GM19395 (cell line): Measurements from ENCODE around the gene RAB31.

Experiments used
- ATAC-seq: cut with Tn5 transposase; IDR thresholded peaks from one replicate; pipeline ENCODE4 v1.9.1; 2021; ENCODE audit warnings: mild to moderate bottlenecking, moderate library complexity; ENCODE audit not compliant: unreplicated experiment

RAB31 gene

DNA sequence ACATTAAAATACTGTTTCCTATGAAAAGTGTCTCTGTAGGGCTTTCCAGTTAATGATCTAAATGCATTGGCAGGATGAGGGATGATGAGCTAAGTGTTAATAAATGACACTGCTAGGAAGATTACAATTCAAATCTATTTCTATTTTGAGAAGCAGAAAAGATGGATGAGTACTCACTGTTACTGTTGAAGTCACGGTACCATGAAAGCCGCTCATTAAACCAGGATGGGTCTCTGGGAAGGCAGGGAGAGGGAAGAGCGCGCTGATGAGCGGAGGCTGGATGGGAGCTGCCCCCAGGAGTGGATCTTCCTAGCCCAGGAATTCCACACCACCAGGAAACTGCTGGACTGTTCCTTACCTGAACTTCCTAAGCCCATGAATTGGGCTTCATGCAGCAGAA is 150.5 kb downstream of the RAB31 start:
- ATAC-seq, result no peak

DNA sequence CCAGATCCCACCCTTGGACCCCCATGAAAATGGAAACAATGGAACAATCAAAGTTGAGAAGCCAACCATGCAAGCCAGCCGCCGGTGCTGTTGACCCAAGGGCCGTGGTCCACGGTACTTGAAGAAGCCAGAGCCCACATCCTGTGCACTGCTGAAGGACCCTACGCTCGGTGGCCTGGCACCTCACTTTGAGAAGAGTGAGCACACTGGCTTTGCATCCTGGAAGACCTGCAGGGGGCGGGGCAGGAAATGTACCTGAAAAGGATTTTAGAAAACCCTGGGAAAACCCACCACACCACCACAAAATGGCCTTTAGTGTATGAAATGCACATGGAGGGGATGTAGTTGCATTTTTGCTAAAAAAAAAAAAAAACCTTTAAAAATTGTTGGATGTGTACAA is 151.1 kb downstream of the RAB31 start:
- no peak for ATAC-seq

DNA sequence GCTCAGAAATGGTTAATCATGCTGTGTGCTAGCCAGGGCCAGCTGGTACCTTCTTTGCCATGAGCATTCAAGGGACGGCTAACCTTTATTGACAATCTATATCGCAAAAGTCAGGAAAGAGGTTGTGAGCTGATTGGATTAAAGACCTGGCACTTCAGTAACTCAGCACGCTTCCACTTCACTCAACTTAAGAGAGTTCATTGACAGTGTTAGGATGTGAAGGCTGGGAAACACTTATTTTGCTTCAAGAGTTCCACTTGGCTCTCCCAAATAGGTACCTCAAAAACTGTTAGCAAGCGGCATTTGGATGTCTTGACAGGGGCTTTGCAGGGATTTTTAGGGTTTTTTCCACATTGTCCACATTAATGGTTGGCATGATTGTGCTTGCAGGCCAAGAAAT is 152.6 kb downstream of the RAB31 start:
- ATAC-seq, result no peak

DNA sequence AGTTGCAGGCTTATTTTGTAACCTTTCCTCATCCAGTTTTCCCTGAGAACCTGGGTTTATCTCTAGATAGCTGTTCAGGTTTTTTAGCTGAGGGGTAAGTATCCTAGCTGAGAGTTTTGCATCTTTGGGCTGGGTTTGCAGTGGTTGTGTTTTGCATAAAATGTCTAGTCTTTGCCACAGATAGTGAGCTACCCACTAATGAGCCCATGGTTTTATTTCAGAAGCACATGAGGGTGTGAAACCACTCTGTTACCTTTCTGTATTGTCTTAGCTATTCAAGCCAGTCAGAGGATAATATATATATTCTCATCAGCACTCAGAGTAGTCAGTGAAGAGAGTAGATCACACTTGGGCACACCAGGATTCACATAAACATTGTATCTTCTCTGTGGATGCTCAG is 153.1 kb downstream of the RAB31 start:
- peak; percentile 89 for ATAC-seq

DNA sequence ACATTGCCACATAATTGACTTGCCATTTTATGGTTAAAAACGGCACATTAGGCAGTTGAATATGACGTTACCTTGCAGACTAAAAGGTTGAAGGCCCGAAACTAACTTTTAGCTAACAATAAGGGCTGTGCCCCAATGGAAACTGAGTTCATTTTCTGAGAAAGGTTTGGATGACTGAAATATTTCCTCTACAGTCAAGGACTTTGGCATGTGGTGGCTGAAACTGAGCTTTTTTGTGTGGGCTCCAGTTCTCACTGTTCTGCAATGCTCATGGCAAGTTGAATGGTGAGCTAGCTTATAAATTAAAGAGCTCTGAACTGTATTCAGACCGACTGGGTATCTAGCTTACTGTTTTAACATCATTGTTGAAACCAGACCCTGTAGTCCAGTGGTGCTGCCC is 153.8 kb downstream of the RAB31 start:
- no peak for ATAC-seq

DNA sequence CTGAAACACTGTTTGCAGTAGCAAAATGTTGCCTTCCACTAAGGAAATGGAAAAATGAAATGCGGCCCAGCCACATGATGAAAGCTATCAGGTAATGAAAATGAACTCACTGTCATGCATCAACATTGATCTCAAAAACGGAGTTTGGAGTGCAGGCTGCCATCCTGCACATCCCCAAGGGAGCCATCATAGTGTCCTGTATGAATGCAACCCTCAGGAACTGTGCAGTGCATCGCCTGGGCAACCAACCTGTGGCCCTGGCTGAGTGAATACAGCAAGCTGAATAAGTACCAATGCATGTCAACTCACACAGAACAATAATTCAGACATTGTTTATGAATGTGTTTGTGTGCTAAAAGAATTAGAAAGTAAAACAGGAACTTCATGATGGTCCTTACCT is 154.6 kb downstream of the RAB31 start:
- ATAC-seq, result no peak

DNA sequence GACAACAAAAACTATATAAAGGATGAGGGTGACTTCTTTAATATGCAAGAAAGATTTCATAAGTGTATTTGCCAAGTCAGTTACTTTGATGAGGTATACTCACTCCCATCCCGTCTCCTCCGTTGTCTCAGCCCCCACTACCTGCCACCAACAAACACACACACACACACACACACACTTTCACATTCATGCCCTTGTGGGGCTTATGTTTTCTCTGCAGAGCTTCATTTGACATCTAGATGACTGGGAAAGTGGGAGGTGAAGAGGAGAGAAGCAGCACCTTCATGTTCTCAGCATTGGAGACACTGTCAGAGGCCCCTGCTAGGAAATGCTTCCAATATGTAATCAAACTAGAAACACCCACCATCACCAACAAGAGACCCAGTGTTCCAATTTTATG is 155.2 kb downstream of the RAB31 start:
- no peak for ATAC-seq

DNA sequence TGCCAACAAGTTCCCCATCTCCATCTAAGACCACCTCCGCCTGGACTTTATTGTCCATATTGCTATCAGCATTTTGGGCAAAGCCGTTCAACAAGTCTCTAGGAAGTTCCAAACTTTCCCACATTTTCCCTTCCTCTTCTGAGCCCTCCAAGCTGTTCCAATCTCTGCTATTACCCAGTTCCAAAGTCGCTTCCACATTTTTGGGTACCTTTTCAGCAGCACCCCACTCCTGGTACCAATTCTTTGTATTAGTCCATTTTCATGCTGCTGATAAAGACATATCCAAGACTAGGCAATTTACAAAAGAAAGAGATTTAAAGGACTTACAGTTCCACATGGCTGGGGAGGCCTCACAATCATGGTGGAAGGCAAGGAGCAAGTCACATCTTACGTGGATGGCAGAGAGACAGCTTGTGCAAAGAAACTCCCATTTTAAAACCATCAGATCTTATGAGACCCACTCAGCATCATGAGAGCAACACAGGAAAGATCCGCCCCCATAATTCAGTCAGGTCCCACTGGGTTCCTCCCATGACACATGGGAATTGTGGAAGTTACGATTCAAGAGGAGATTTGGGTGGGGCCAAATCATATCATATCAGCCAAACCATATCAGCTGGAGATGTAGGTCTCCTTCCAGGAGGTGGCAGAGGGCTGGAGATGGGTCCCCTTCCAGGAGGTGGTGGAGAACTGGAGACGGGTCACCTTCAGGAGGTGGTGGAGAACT is 157.8 kb downstream of the RAB31 start:
- no peak for ATAC-seq

DNA sequence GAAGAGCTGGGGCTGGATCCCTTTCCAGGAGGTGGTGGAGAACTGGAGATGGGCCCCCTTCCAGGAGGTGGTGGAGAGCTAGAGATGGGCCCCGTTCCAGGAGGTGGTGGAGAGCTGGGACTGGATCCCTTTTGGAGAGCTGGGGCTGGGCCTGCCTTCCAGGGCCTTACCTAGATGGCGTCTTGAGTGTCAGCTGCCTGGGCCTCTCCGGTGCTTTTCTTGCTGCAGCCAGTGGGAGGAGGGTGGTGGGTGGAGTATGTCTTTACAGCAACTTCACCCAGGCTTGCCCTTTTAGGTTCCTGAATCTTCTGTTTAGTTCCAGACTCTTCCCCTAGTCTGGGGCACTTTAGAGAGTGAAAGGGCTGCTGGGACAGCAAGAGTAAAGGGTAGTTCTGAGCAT is 158.5 kb downstream of the RAB31 start:
- ATAC-seq, result no peak

DNA sequence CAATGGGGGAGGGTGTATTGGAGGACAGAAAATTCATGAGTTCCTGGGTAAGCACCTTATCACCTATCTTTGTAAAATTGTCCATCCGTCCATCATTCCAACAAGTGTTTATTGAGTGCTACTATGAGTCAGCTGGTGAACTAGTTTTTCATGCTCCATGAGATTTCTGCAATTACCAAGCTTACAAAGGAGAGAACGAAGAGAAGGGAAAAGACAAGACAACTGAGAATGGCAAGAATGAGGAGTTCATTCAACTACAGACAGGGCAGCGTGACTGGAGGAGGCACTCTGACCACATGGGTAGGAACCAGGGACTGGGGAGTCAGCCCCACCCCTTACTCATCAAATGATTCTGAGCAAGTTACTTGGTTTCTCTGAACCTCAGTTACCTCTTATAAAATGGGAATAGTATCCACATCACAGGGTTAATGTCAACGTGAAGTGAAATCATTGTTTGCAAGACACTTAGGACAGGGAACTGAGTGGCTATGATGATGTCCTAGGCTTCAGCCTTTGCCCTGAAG is 159.0 kb downstream of the RAB31 start:
- no peak for ATAC-seq

DNA sequence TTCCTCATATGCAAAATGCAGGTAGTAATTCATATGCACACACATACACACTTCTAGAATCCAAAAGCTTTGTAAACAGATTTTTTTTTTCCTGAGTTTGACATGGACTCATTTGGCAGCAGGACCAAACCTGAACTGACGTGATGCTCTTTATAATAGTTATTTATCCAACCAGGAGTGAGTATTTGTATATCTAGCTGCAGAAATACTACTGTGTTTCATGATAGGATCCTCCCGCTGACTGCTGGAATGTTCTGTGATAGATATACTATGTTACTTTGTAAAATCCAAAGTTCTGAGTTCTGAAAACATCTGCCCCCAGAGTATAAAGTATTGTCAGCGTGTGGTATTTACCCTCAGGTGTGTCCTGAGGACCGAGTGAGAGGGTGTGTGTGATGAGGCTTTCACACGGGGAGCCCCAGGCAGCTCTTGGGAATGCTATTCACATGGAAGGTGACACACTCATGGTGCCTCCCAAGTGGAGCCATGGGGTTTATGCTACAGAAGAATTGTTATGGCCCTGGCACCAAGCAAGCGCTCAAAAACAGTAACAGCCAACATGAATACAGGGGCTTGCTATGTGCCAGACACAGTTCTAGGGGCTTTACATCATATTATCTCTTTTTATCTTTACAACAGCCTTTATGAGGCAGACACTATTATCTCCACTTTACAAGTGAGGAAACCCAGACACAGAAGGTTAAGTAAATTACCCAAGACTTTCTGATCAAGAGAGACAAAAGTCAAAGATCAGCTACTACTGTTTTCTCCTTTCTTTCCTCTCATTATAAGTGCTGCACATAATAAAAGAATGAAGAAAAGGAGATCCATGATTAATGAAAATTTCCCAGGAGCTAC is 161.0 kb downstream of the RAB31 start:
- ATAC-seq, result no peak

DNA sequence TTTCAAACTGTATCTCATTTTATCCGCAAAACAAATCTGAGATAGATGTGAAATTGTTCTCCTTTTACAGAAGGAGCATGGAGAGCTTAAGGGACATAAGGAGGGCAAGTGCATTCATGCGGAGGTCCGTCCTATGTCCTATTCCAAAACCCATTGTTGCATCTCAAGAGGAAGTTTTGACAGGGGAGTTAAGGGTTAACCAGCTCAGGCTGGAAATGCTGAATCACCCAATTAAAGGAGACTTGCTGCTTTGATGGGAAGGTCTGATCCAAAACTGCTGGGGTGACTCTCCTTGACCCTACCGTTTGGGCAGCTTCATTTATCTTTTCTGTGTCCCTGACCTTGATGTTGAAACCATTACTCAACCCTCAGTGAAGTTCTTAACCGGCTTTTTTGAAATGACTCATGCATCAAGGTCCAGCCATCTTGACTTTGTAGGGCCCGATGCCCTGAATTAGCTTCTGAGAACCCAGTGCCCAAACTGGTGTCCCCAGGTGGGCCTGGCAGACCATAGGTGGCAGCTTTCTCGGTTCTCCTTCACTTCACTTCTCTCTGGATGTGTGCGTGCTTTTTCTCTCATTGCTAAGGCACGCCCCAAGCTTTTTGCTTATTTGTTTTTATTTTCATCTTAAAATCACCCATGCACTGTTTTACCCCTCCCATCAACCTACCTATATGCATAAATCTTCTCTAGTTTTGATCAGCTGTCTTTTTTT is 161.8 kb downstream of the RAB31 start:
- peak; percentile 65 for ATAC-seq

DNA sequence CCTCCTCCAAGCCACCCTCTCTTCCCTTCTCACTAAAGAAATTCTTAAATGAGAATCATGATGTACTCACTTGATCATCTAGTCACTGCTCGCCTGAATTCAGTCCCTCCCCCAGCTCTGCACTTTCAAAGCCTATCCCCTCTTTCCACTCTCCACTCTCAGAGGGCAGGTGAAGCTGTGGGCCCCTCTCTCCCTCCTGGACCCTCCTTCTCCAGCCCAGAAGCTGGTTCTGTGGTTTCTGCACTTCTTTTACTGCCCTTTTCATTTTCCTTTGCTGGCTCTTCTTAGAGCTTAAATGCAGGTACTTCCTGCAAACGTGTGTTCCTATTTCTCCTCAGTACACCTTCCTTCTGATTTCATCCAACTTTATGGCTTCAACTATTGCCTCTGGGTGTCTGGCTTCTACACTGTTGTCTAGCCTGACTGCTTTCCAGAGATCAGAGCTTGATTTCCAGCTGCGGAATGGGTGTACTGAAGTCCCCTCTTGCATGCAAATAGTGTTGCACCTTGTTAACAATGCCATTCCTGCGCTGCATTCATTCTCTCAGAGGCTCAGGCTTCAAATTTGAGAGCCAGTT is 162.4 kb downstream of the RAB31 start:
- ATAC-seq, result peak; percentile 25

DNA sequence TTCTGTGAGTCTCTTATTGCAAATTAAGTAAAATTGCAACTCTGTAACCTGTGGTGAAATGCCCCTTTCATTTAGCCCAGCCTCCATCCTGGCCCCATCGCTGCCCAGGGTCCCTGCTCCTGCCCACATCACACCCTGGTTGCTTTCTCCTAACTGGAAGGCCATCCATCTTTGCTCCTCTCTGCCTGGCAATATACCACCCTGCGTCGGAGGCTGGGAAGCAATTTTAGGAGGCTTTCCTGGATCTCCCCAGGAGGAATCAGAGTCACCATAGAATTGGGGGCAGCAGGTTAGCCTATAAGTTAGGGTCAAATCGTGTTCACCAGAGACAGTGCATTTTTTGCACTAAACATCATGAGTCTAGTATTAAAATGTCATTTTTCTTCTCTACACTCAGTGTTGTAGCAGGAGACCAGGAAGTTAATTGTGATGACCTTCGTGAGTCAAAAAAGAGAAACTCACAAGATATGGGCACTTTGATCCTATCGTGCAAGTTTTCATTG is 163.2 kb downstream of the RAB31 start:
- ATAC-seq, result no peak

DNA sequence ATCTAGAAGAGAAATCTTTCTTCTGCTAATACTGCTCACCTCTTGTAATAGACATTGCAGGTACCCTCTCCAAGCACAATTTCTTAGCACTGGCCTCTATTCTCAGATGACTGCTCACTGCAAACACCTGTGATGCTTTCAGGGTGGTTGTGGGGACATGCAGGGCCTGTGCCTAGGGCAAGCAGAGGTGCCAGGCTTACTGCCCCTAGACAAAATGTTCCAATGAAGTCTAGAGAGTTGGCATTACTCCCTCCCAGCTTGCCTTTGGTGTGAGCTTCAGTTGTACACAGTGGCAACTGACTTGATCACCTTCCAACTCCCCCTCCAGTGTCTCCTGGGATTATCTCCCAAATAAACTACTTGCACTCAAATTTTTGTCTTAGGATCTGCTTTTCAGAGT is 164.7 kb downstream of the RAB31 start:
- no peak for ATAC-seq

DNA sequence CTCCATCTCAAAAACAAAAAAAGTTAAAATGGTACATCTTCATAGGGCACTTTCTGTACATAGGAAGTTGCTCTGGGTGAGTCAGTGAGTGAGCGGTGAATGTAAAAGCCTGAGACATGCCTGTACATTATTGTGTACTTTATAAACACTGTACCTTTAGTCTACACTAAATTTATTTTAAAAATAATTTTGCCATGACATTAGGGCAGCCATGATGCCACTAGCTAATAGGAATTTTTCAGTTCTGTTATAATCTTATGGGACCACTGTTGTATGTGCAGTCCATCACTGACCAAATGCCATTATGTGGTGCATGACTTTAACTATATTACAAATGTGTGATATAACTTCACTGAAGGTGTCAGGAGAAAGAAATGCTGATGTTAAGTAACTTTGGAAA is 166.6 kb downstream of the RAB31 start:
- ATAC-seq, result no peak

DNA sequence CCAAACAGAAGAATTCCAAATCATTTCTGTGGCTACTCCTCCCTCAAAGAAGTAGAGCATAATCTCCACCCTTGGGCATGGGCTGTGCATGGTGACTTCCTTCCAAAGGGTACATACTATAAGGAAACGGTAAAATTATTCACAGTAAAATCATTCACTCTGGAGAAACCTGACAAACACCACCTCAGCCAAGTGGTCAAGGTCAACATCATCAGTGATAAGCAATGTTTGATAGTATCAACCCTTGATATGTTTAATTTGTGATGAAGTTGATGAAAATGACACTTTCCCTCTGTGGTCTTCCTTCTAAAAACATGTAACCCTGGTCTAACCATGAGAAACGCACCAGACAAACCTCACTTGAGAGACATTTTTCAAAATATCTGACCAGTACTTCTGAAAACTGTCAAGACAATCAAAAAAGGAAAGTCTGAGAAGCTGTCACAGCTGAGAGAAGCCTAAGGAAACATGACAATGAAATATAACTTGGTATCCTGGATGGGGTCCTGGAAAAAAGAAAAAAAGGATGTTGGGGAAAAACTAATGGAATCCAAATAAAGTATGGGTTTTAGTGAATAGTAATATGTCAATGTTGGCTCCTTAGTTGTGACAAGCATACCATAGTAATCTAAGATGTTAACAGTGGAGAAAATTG is 168.2 kb downstream of the RAB31 start:
- ATAC-seq, result no peak

DNA sequence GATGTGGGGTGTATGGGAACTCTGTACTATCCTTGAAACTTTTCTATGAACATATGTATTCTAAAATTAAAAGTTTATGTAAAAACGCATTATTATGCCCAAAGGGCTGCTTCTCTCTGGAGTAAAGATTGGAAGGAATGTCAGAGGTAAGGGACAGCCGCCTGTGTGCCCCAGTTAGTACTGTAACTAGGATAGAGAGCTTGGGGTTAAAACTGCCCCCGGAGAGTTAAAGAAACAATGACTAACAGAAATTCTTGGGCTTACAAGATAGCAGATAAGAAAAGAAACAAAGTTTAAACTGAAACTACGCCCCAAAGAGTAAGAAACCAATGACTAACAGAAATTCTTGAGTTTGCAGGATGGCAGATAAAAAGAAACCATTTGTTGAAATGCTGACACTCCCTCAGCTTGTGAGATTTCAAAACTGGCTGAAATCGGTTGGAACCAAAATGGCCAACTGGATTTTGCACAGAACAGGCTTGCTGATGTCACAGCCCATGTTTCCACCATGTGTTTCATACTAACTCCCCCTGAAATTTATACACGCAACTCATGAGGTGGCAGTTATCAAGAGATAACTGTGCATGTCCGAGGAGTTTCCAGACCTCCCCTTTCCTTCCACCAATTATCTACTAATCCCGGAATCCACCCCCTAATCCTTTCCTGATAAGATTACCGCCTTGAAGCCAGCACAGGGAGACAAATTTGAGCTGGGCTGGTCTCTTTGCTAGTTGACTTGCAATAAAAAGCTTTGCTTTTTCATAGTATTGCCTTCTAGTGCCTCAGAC is 169.0 kb downstream of the RAB31 start:
- no peak for ATAC-seq

DNA sequence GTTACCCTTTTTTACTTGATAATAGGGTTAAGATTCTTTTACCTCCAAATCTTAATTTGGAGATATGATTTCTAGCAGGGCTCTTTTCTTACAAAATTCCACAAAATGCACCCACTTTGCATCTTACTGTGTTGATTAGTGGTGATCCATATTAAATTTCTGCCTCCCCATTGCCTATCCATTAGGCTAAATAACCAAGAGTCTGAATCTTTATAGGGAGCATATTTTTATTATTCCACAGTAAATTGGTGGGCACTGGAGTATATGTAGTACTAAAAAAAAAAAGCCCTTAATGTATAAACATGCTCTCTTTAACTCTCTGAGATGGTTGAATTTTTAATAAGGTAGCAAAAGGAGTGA is 169.5 kb downstream of the RAB31 start:
- no peak for ATAC-seq

DNA sequence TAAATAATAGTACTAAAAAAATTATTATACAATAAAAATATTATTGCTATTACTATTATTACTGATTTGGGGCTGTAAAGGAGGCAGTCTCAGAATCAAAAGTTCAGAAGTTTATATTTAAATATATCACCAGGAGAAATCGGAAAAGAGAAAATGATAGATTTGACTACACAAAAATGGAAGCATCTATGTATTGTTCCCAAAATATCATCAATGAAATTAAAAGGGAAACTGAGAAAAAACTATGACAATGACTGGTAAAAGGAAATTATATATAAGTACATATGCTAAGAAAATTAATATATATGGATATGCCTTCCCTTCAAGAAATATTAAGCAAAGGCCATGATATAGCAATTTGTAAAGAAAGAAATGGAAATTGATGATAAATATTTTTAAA is 170.0 kb downstream of the RAB31 start:
- no peak for ATAC-seq
